GM12874 (cell line): ENCODE results near the gene FAM174A.

Experiments used
- CTCF ChIP-seq: IDR thresholded peaks from 2 replicates; pipeline ENCODE4 v1.5.1; 2011; ENCODE audit warnings: low read depth, mild to moderate bottlenecking, control low read depth, low read length, moderate library complexity; ENCODE audit not compliant: insufficient read depth

The FAM174A gene

GRCh38 chr5:100576217-100576751 is 41.1 kb downstream of the FAM174A start:
- no peak for TF ChIP-seq CTCF

DNA sequence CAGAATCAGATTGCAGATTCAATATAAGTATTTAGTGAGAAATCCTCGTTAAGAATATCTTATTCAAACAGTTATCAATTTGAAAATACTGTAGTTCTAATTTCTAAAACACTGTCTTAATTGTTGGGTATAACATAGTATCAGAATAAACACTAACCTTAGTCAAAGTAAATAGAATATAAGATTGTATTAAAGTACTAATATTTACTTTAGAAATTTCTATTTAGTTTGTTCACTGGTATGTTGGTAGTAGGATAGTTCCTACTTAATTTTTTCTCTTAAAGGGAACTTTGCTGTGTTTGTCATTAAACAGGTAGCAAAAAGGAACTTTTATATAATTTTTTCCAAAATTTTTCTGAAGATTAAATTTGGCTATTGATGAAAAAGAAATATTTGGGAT is 42.3 kb downstream of the FAM174A start:
- no peak for TF ChIP-seq CTCF

DNA sequence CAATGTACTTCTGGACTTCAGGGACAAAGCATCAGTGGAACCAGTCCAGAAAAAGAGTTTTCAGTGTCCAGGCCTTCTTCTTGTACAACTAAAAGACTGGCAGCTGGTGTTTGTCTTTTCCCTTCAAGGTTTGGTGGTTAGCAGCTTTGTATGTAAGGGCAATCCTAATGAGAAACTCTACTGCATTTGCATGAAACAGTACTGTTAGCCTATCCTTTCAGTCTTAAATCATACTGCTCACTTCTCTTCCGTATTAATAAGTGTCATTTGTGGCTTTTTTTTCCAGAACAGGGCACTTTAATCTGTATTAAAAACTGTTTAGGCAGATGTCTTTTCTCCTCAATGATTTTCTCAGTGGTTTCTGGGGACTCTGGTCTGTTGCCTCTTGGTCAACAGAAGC is 48.9 kb downstream of the FAM174A start:
- no peak for TF ChIP-seq CTCF

DNA sequence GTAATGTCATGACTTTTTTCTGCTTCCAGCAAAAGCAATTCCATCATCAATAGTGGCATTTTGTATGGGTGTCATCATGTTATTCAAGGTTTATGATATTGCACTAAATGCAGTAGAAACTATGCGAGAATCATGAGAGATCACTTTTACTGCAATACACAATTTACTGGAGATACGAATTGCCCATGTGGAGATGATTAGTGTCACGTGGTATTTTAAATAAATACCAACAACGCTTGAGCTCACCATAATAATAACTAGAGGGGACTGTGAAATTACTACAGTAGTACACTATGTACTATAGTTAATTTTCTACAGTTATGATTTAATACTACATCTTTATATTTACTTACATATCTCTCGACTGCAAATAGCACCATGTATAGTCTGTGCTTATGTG is 49.7 kb downstream of the FAM174A start:
- TF ChIP-seq CTCF, result no peak

DNA sequence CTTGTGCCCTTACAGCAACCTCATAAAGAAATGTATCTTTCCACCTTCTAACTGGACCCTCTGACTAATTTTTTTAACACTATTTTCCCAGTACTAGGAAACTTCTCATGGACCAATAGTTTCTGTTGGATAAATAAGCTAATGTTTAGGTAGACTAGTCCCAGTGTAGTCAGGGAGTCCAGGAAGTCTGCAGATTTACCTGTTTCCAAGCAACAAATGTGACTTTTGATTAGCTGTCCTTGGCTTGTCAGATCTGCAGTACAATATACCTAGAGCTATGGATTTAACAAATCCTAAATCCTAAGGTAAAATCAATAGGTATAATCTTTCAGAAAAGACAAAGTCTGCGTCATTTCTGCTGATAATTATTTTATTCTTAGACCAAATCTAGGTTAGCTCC is 55.7 kb downstream of the FAM174A start:
- TF ChIP-seq CTCF, result no peak

DNA sequence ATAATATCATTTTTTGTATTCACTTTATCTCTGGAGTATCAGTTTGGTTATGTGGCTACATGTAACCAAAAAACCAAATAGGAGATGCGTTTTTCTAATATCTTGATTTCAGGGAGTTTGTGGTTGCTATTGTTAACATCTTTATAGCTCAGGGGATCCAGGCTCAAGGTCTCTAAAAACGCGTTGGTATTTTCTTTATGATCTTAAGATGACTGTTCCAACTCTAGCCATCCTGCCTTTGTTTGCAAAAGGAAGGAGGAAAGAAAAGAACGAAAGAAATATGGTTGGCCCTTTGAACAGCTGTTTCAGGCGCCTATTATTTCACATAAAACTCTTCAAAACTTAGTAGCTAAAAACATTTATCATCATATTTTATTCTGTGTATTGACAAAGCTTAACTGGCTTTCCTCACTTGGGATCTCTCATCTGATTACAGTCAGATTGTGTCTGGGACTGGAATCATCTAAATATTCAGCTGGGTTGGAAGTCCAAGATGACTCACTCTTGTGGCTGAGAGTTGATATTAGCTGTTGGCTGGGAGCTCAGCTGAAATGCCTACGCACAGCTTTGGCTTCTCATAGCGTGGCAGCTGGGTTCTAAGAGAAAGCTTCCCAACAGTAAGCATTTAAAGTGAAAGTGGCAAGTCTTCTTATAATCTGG is 60.1 kb downstream of the FAM174A start:
- TF ChIP-seq CTCF, result no peak

GRCh38 chr5:100595812-100596173 is 60.6 kb downstream of the FAM174A start:
- no peak for TF ChIP-seq CTCF

DNA sequence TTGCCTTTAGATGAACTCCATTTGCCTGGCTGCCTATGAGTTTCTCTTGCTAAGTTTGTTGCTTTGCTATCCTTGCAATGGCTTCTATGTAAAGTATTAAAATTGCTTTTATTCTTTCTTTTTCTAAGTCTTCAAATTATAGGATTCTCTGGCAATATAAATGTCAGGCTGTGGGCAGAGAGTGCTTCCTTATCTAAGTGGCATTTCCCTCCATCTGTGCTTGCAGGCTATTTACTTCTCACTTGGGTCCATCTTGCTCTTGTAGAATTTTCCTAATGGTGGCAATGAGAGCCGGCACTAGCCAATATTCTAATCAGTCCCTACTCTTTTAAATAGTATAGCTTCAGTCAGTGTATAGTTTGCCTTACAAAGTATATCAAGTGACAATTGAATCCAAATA is 63.3 kb downstream of the FAM174A start:
- TF ChIP-seq CTCF, result no peak
